Superior temporal gyrus (tissue), 1 donor: Measurements from ENCODE around the gene USP13.

Source experiments
- DNase-seq: peaks from one replicate; pipeline ENCODE4 v3.0.0-alpha.2; 2016; ENCODE audit errors: extremely low spot score

Gene USP13

DNA sequence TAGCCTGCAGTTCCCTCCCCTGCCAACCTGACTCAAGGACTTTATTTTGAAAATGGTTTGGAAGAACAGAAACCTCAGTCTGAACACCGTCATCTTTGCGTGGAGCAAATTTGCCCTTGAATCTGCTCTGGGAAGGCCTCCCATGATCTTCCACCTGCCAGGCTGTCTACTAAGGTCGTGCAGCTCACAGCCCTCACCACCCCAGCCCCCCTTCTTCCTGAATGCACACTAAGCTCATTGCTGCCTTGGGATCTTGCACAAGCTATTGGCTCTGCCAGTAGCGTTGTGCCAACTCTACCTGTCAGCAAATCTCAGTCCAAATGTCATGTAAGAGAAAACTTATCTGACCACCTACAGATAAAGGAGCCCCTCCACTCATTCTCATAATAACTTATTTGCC is 141.5 kb downstream of the USP13 start:
- no peak for DNase-seq

DNA sequence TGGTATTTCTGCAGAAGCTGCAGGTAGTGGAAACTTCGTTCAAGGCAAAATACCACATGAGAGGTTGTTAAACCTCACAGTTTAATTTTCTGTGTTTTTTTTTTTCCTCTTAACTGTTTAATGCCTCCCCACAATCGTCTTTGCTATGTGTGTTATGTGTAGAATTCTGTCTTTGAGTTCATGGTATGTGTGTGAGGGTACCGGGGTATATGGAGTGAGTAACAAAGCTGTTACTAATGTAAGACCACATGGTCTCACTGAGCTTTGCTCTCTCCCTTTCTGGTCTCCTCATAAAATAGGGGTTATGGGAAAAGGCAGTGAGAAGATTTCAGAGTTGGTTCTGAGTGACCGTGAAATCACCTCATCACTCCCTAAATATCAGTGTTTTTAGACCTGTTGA is 143.6 kb downstream of the USP13 start:
- DNase-seq, result no peak

DNA sequence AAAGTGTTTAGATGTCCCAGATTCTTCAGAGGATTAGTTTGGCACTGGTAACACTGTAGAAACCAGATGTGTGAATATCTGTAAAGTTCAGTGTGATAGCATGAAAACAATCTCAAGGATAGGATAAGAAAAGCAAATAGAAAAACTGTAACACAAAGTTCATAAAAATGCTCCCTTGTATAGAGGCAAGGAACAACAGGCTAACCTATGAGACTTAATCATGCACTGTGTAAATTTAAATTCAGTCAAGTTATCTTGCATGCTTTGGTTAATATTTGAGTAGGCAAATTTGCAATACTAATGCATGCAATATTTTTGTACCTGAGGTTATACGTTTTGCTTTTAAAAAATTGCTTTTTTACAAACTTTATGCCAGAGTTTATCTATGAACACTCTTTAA is 144.4 kb downstream of the USP13 start:
- no peak for DNase-seq

DNA sequence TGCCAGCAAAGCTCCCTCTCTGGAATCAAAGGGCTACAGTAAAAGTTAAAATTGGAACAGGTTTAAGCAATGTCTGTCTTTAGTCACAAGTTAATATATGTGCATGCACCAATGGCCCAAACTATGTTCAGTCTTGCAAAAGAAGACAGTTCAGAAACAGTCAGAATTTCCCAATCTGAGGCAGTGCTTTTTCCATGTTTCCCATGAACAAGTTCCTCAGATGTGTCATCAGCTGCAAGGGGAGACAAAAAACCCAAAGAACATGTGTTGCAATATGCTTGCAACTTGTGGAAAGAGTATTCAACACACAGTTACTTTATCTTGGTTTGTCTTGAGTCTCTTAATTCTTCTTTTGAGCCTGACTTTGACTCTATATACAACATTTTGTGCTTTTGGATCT is 148.4 kb downstream of the USP13 start:
- DNase-seq, result no peak

DNA sequence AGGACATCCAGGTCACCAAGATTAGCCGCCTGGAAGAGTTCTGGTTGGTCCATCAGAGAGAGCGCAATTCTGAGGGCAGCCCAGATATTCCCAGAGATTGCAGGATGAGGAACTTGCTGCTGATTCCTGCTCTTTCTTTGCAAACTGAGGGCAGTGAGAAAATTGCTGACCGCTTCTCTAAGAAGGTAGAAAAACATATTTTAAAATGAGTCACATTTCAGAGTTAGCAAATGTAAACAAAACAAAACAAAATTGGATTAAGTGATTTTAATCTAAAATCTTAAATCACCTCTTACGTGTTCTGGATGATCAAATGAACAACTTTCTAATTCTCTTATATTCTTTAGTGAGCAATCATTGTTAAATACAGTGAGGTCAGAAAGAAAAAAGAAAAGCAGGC is 149.0 kb downstream of the USP13 start:
- DNase-seq, result no peak

DNA sequence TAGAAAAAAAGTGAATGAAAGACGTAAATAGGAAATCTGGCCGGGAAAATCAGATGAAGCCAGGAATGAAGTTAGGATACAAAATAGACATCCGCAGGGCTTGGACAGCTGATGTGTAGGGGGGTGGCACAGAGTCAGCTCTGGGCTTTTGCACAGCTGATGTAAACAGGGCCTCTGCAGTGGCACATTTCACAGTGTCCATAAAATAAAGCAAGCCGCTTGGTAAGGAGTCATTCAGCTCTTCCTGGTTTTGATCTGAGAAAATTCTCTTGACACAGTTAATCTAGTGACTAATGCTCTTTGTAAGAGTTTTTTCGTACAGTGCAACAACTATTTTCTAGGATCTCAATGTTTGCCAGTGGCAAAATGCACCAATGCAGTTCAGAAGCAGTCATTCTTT is 153.3 kb downstream of the USP13 start:
- peak; percentile 56 for DNase-seq

DNA sequence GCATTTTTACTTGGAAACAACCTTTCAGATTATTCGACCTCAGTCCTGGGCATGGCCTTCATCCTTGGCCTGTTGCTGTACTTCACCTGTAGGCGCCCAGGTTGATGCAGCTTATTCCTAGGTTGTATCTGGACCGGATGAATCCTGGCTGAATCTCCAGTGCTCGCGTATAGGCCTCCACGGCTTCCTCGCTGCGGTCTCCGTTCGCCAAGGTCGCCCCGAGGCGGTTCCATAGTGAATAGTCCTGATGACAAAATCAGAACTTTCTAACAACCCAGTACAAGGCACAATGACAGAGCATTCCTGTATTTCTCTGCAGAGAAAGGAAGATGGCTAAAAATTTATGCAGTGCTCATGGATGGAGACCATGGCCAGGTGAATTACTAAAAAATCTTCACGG is 154.7 kb downstream of the USP13 start:
- no peak for DNase-seq

DNA sequence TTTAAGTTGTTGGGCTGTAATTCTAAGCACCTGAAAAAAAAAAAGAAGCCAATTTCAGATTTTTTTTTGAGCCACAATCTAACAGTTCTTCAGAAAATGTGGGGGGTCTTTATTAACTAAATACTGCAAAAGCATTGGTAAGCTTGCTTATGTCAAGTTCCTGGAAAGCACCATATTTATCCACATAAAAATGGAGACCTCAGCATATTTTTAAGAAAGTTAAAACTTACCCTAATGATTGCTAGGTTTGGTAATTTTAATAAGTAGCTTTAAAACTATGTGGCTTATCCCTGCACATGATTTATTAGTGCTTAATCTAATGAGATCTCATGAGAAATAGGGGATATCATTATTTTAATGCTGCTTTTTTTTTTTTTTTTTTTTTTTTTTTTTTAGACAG is 156.8 kb downstream of the USP13 start:
- no peak for DNase-seq

DNA sequence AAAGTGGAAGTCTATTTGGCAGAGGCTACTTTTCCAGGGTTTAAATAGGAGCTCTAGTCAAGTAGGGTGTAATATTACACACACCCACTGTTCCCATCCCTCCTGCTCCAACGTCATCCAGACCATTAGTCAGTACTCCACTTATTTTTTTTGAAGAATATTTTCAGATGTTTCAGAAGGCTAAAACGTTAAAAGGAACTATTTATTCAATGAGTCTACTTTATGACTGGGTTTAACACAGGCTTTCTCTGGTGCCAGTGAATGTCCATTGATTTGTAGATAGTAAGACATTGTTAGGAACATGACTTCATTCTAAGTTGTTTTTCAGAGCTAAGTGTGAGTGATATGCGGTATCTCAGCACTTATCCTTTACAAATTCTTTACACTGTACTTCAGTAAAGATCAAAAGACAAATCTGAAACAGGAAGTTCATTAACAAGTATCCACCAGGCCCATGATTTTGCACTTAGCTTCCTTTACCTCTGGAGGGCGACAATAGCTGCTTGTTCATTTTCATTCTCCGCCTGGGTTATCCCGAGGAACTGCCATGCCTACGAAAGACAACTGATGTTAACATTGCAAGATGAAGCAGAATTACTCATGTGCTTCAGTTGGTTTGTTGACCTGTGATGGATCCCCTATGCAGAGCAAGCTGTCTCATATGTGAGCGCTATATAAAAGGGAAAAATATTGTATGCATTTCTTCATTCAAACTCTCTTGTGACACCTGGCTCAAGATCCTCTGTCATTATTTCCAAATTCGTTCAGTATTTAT is 158.7 kb downstream of the USP13 start:
- DNase-seq, result peak; percentile 91

DNA sequence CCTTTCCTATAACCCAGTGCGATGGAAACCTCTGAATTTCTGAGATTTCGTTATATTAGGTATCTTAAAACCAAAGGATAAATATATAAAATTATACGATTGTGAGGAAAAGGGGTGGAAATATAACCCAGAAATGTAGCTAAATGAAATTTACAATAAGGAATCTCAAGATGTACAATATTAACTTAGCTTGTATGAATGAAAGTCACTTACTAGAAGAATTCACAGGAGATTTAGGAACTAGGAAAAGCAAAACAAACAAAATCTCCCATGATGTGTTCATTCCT is 159.2 kb downstream of the USP13 start:
- DNase-seq, result no peak

DNA sequence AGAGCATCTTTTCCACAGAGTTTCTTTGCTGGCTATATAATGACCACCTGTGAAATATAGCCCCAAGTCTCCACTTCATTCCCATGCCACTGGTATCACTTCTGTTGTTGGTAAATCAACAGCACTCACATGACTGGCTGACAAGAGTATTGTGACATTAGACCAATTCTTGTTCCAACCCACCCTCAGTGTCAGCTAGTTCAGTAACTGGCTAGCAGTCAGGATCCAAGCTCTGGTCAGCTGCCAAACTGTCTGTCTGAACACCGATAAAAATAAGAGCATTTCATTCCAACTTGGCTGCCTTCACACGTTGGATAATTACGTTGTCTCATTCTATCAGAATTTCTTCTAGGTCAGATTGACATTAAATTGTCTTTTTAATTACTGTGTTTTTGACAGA is 166.5 kb downstream of the USP13 start:
- DNase-seq, result no peak

DNA sequence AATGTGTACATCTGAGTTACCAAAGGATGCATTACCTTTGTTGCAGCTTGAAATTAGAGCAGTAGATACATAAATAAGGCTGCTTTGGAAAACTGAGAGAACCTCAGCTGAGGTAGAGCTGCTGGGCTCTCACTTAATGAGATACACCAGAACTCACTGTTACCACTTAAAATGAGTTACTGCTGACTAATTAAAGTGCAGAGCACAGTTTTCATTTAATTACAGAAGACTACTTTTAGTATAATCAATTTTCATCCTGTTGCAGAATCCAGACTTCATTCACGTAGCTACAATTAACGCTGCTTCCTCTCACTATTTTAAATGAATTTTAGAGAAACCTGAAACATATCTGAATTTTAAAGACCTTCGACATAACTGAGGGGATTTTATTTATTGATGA is 169.5 kb downstream of the USP13 start:
- no peak for DNase-seq

DNA sequence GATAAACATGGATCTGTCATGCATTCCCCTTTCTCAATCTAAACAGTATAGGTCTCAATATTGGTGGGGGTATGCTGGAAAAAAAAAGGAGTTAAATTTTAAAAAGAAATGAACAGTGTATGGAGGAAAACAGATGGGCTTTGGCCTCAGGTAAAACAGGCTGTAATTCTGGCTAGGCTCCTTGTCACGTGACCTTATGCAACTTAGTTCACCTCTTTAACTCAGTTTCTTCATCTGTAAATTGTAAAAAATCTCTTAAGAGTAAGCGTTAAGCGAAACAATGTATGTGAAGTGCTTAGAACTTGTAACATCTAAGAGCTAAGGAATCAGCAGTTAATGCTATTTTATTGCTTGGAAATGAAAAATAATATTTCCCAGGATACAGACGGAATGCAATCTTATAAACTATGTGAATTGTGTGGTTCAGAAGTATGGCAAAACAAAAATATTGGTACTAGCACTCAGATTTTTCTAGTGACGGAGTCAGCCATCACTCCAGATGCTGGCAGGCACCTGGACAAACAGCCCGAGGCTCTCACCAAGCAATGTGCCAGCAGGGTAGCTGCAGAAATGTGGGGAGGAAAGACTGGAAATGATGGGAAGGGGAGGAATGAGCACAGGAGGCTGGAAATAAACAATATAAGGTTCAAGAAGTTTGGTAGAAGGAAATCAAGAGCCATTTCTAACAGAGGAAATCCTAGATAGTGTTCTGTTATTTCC is 172.8 kb downstream of the USP13 start:
- DNase-seq, result no peak

DNA sequence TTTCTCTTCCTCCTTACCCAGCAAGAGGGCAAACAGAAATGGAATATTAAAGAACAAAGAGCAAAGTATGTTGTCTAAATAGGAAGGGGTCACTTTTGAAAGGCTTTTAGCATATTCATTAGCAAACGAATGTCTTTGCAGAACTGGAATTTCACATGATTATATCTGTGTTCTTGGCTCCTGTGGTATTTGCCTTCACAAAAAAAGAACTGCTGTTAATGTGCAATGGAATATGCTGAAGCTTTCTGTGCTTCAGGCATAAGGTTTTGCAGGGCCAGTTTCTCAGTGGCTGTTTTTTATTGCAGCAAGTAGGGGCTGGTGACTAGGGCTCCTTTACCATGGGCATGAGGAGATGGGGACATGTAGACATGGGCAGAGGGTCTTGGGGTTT is 173.4 kb downstream of the USP13 start:
- no peak for DNase-seq

DNA sequence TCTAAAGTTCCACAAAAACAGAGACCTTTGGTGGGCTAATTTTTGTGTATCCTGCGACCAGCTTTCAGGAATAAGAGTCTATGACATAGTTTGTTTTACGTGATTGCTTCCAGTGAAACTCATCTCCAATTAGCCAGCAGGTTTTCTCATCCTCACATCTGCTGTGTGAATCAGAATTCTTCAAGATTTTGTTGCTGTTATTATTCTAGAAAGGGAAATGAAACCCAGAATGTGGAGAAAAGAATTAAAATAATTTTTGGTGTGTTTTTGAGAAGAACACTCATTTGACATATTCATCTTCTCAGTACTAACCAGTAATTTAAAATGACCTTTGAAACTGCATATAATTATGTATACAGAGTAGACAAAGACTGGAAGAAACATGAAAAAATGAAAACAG is 175.9 kb downstream of the USP13 start:
- no peak for DNase-seq

DNA sequence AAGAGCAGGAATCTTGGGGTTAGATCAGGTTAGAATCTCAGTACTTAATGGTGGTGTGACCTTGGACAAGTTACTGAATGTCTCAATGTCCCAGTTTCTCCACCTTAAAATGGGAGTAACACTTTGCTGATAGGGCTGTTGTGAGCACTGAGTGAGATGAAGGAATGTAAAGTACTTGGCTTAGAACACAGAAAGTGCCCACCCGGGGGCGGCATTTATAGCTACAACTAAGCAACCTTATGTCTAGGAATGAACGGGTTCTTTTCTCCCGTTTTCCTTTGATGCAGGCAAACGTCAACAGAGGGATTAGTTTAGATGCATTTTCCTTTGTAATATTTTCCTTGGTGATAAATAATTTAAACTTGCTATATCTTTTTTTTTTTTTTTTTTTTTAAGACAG is 176.6 kb downstream of the USP13 start:
- DNase-seq, result no peak

DNA sequence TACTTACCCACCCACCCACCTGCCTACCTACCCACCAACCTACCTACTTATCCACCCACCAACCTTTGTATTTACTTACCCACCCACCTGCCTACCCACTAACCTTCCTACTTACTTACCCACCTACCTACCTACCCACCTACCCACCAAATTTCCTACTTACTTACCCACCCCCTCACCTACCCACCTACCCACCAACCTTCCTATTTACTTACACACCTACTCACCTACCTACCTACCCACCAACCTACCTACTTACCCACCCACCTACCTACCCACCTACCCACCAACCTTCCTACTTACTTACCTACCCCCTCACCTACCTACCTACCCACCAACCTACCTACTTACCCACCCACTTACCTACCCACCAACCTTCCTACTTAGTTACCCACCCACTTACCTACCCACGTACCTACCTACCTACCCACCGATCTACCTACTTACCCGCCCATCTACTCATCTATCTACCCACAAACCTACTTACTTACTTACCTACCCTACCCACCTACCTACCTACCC is 179.6 kb downstream of the USP13 start:
- DNase-seq, result no peak

DNA sequence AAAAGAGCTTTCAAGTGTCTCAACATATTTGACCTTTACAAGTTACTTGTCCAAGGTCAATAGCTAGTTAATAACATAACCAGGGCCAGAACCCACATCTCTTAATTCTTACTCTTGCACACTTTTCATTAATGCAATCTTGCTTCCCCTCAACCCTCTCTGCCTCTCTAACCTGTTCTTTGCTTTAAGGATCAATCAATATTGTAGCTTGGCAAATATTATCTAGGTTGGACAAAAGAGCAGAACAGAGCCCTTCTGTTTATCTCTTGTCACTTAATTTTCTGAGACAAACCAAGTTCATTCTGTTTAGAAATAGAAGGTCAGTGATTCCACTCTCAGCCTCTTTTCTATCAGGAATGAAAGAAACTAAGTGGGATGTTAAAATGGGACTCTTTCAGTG is 180.5 kb downstream of the USP13 start:
- no peak for DNase-seq

DNA sequence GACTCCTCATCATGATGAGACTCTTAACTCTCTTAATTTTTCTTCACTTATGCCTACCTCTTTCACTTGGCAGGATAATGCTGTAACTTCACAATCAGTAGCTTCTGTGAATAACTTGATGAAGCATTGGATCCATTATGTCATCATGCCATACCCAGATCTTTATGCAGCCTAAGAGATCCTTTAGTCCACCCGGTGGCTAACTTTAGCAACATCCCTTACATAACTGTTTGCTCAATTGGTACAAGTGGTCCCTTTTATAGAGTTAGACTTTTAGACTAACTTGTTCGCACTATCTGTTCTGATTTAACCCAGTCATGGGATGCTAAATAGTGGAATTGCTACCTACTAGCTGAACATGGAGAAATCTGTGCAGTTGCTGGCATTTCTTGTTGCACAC is 184.5 kb downstream of the USP13 start:
- peak; percentile 74 for DNase-seq
